Motor neuron (in vitro differentiated cells): ENCODE measurements around the gene LGALS9B. TPM values are rescaled to one million over a fixed set of nuclear protein-coding genes. Genes with fewer than 3 reads are reported as not detected.
A peak's percentile ranks its signal among the peaks of the same experiment; 100 is the strongest.
"Not testable (repeated sequence)": the region's sequence is repeated elsewhere in the genome, so short reads cannot be mapped to it uniquely, and the experiment has no call there.

Source experiments
- ATAC-seq, 8 experiments: fragments of 200-7000 bp; cut with Tn5 transposase; replicated peaks in 6 of 8; 2 replicates each; pipeline ENCODE4 v1.8.0; 2021; ENCODE audit warnings: mild to moderate bottlenecking in 8 of 8, moderate library complexity in 8 of 8
- H3K27ac ChIP-seq, 2 donors: fragments of 250-450 bp; sonication (Bioruptor Pico); 2 replicates each; pipeline ENCODE4 v1.9.0; 2021; ENCODE audit warnings: antibody characterized with exemption in 2 of 2, mild to moderate bottlenecking in 2 of 2, moderate library complexity in 1 of 2
- H3K4me1 ChIP-seq, 2 donors: fragments of 250-450 bp; sonication (Bioruptor Pico); replicated peaks in 1 of 2; 2 replicates each; pipeline ENCODE4 v1.6.1; 2021; ENCODE audit warnings: antibody characterized with exemption in 2 of 2, mild to moderate bottlenecking in 2 of 2, moderate library complexity in 1 of 2
- H3K4me3 ChIP-seq, 5 donors: fragments of 250-450 bp; sonication (Bioruptor Pico); 2 replicates each; pipeline ENCODE4 v1.9.0; 2021; ENCODE audit warnings: antibody characterized with exemption in 5 of 5, mild to moderate bottlenecking in 5 of 5, moderate library complexity in 4 of 5
- WGBS, 10 experiments: fragments of 450-650 bp; shearing (Covaris generic); methylation state at CpG; one replicate each; pipeline ENCODE4 v1.0.0; 2022; 5-methylcytosine and 5-hydroxymethylcytosine counted together
- in situ Hi-C, 9 experiments: fragments of 400-800 bp; cut with MboI; loops; one replicate each; pipeline ENCODE4 v1.15.0; 2021; ENCODE audit warnings: low sequenced_read_pairs in 9 of 9, low pct_unique_long_range_greater_than_20kb in 2 of 9; ENCODE audit not compliant: unreplicated experiment in 9 of 9
- total RNA-seq, 8 experiments: library from RNA; unstranded; fragments of 300-600 nt; gene quantifications; 2 replicates each; pipeline versions ENCODE4 v1.2.3 to v1.2.4, GENCODE V29; 2022

The LGALS9B gene
- total RNA-seq, 8 experiments from 2014 or later = 1.3 TPM; not detected in 7

DNA sequence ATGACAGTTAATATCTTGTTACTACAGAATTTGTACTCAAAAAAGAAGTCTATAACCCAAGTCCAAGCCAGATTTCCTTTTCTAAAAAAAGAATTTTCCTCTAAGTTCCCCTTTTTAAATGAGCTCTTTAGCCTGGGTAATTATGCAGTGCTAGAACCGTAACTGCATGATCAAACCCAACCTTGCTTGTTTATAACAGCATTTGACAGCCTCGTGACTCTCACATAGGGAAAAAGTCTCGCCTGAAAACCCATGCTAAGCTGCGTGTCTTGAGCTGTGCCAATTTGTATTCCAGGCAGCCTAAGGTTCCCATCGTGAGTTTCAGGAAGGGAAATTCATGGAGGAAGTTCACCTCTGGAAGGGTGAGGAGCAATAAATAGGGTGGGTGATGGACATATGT is 44.5 kb downstream of the LGALS9B start:
- ATAC-seq, in situ Hi-C loops, H3K4me3 ChIP-seq, H3K27ac ChIP-seq, H3K4me1 ChIP-seq: not testable (repeated sequence)
- no CpG with 5 or more reads among the region's 5 CpGs for WGBS, 10 experiments

DNA sequence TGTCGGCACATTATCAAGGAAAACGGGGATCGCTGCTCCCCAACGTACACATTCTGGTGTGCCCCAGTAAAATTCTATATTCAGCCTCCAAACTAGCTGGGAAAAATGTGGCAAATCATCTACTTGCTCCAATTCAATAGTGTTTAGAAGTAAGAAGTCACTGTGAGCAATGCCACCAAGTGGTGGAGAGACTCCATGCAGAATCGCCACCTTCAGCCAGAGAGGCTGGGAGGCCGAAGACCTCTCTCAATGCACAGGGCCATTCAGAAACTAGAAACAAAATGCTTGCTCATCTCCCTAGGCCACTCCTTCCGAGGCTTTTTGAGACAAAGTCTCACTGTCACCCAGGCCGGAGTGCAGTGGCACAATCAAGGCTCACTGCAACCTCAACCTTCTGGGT is 48.5 kb downstream of the LGALS9B start:
- WGBS, 10 experiments = no CpG with 5 or more reads among the region's 8 CpGs
- in situ Hi-C loops, ATAC-seq, H3K4me1 ChIP-seq, H3K4me3 ChIP-seq, H3K27ac ChIP-seq: not testable (repeated sequence)

DNA sequence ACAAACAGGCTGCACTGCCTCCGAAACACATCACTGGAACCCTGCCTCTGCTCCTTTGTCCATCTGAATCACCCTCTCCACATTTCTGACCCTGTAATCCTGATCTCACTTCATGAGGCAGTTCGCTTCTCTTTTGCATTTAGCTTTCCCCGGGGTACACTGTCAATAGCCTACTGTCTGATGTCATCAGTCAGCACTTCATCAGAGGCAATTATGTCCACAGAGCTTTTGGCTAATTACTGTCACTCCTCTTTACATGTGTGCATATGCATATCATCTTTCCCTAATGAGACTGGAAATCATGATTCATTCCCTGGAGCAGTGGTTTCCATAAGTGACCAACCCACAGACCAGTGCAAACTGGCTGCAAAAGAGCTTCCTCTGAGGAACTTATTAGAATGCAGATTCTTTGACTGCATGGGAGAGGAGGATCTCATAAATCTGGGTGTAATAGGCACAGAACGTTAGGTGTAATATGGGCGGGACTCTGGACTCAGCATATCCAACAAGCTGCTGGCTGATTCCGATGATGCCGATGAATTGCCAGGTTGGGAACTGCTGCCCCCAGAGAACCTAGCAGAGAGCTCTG is 49.8 kb downstream of the LGALS9B start:
- H3K4me3 ChIP-seq, H3K4me1 ChIP-seq, H3K27ac ChIP-seq, in situ Hi-C loops: not testable (repeated sequence)
- no CpG with 5 or more reads among the region's 7 CpGs for WGBS, 10 experiments
- ATAC-seq = peak; percentile 87 to 96 (median 94)

GRCh38 chr17:20416381-20416911 is 50.9 kb downstream of the LGALS9B start:
- H3K4me1 ChIP-seq, in situ Hi-C loops, H3K27ac ChIP-seq, H3K4me3 ChIP-seq: not testable (repeated sequence)
- 80% methylated on average over 1 of the region's 8 CpGs; no CpG with 5 or more reads in 9 of the 10 experiments for WGBS, 10 experiments
- peak in 5 of 8 experiments; percentile 42 to 64 (median 48) for ATAC-seq

DNA sequence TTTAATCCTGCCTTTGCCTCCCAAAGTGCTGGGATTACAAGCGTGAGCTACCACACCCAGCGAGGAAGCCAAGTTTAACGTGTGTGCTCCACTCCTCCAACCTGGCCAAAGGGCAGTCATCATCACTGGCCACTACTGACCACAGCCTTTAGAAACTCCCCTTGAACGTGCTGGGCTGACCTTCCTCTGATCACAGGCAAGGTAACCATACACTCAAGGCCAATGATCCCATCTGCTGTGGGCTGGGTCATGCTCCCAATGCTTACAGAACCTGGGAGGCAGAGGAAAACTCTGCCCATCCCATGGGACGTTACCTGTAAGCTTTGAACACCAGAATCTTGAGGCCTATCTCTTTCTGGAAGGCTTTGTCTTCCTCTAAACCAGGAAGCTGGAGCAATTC is 51.9 kb downstream of the LGALS9B start:
- in situ Hi-C loops, H3K27ac ChIP-seq, ATAC-seq, H3K4me3 ChIP-seq, H3K4me1 ChIP-seq: not testable (repeated sequence)
- no CpG with 5 or more reads among the region's 5 CpGs for WGBS, 10 experiments

GRCh38 chr17:20401306-20402022 is 65.9 kb downstream of the LGALS9B start:
- WGBS, 10 experiments = no CpG with 5 or more reads among the region's 5 CpGs
- ATAC-seq = peak in 2 of 8 experiments; percentile 32 to 52
- in situ Hi-C loops = not testable (repeated sequence)

DNA sequence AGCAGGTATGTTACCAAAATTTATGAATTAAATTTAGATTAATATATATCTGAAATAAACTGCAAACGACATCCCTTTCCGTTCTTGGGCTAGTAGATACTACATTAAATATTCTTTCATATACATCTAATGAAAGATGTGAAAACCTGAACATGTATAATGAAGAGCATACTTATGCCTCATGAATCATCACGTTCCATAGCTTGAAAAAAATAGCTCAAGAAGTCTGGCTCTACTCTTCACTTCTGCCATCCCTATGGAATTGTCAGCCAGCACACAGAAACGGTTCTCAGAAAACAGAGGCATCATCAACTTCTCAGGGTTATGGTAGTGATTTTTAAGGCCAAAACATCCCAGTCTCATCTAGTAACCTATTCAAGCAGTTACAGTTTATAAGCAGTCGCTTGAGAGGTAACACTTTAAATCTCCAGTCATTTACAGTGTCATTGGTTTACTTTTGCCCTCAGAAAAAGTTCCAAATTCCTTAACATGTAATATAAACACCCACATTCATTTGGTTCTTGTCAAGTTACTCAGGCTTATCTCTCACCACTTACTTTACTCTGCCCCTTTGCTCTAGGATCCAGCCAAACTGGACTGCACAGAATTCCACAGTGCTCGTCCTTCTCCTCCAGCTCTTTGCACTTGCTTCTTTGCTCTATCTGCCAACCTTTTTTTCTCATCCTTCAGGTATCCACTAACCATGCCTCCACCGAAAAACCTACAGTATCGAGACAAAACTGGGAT is 66.6 kb downstream of the LGALS9B start:
- H3K27ac ChIP-seq, H3K4me3 ChIP-seq, ATAC-seq, H3K4me1 ChIP-seq, in situ Hi-C loops: not testable (repeated sequence)
- WGBS, 10 experiments = 93 to 100% (median 100%) methylated on average over 1 to 3 of the region's 8 CpGs; no CpG with 5 or more reads in 7 of the 10 experiments

More at GRCh38 chr17:20401306-20402022, 65.9 kb downstream of the LGALS9B start:
- not testable (repeated sequence) for H3K4me1 ChIP-seq, H3K27ac ChIP-seq, H3K4me3 ChIP-seq

Other genes starting within 250 kb of the LGALS9B start
- under 1 TPM in 2 of 8 experiments, not detected in 6; 0.18 to 0.28 TPM for gene CDRT15L2, start 112.2 kb upstream of the LGALS9B start, total RNA-seq